GM19193 (cell line): Measurements from ENCODE around the gene WNT8A.

Experiments
- POLR2A ChIP-seq: IDR thresholded peaks from 4 replicates; pipeline ENCODE4 v1.6.1; 2011; ENCODE audit not compliant: insufficient read depth, insufficient read length; ENCODE audit errors: extremely low read depth

Gene WNT8A

GRCh38 chr5:138077064-138077696, 6.7 kb upstream of the WNT8A start:
- TF ChIP-seq POLR2A, result no peak

DNA sequence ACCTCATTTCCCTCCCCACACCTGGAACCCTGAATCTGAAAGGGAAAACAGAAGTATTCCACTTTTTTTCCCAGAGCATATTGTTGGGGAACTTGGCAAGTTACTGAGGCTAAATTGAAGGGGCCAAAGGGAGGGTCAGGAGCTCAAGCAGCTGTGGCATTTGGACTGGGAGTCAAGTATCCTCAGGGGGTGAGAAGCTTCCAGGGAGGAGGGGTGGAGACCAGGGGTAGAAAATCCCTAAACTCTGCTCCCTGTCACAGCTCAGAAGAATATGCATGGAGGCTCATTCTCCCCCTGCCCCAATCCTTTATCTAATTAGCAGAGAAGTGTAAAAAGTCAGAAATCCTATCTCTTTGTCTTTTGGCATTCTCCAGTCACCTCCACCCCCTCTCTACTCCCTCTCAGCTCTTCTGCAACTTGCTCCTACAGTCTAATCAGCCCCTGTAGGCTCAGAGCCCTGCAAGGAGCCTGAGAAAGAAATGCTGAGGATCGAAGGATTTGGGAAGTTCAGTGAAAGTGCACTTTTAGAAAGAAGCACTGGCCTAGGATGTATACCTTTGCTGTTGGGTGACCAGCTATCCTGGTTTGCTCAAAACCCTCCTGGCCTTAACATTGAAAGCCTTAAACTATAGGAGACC, 5.7 kb upstream of the WNT8A start:
- TF ChIP-seq POLR2A, result no peak

- TF ChIP-seq POLR2A, result no peak
These were observed 1.8 kb upstream of the WNT8A start for GRCh38 chr5:138082033-138082432.

GRCh38 chr5:138091685-138092084, 7.9 kb downstream of the WNT8A start:
- TF ChIP-seq POLR2A, result no peak

- TF ChIP-seq POLR2A, result no peak
These were observed 8.5 kb downstream of the WNT8A start for GRCh38 chr5:138092301-138092700.

GRCh38 chr5:138093036-138093435, 9.2 kb downstream of the WNT8A start:
- TF ChIP-seq POLR2A, result no peak

DNA sequence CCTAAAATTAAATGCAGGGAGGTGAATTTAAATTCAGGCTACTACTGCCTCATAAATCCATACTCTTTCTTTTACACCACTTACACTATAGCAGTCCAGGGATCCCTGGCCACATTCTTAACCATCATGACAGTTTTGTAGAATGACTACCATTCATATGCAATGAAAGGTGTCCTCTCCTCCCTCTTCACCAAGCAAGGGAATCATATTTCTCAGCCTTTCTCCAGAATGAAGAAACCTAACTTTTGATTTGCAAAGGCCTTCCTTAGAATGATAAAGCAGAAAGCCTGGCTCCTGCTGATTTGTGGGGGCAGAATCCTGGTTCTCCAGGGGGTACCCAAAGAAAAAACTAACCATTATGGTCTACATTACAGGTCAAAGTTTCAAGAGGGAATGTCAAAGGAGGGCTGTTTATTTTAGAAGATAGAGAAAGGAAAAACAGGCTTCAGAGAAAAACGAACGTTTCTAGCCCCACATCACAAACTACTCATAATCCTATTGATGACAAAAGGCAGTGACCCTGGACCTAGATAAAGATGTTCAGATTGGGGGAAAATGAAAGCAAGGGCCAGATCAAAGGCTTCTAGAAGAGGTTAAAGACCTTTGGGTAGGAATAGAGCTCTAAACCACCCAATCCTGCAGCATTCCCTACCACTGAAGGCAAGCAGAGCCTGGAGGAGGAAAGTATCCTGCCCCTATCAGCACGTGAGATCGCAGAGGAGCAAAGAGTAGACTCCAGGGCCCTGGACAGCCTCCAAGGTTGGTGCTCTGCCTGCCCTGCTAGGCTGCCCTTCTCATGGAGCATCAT, 11.5 kb downstream of the WNT8A start:
- TF ChIP-seq POLR2A, result no peak

DNA sequence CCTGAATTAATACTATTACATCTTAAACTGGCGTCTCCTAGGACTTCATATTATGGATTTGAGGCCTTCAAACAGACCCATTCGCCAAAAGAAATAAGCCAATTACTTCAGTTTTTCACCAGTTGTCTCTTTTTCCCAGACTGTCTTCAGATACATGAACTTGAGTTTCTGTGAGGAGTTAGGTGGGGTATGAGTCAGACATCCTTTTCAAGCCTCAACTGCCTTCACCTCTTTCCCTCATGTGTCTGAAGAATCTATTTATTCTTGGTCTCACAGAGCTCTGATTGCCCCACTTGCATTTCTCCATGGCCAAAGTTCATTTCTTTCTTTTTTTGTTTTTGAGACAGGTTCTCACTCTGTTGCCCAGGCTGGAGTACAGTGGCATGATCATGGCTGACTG, 12.5 kb downstream of the WNT8A start:
- TF ChIP-seq POLR2A, result no peak

GRCh38 chr5:138096997-138097828, 13.4 kb downstream of the WNT8A start:
- no peak for TF ChIP-seq POLR2A

- TF ChIP-seq POLR2A, result no peak
These were observed 18.9 kb downstream of the WNT8A start for GRCh38 chr5:138102454-138103318.

DNA sequence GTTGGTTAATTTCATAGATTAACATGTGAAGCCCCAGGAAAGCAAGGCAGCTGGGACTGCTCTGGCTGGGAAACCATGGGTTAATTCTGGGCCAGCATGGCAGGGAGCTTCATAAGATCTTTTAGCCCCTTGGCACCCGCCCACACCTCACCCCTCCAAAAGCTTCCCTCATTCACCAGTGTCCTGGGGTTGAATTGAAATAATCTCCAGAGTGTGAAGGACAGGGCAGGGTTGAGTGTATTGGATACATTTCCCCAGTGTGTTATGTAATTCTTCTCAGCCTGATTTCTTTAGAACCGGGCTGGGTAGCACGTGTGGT, 19.4 kb downstream of the WNT8A start:
- TF ChIP-seq POLR2A, result no peak

- no peak for TF ChIP-seq POLR2A
These were observed 21.9 kb downstream of the WNT8A start for GRCh38 chr5:138105709-138106108.

- TF ChIP-seq POLR2A, result no peak
These were observed 23.4 kb downstream of the WNT8A start for GRCh38 chr5:138107213-138107612.

DNA sequence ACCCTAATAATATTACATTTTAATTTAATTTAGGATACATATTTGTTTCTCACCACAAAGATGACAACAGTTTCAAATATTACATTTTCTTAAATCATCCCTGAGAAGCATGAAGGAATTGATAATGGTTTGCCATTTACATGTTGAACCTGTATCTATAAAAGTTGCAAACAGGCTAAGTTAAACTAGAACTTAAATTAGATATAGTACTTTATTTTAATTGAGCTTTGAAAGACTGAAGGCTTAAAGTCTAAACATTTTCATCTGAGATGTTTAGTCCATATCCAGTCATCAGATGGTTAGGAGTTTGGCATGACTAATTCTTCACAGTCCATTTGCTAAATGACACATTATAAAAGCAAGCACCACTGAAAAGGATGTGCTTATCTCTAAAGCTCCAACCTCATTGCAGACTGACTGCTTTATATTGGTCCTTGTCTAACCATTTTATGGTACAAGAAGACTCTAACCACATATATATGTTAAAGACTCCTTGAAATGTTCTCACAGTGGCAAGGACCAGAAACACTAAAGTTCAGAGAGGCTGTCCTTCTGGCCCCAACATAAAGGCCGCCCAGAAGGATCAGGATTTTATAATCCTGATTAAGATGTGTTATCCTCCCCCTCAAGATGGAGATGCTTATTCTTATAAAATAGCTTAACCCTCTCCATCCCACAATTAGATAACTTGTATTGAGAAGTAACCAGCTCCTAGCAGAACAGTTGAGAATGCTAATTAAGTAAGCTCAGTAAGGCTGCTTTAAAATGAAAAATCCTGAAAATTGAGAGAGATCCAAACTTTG, 25.8 kb downstream of the WNT8A start:
- TF ChIP-seq POLR2A, result no peak

GRCh38 chr5:138110266-138110963, 26.6 kb downstream of the WNT8A start:
- no peak for TF ChIP-seq POLR2A
